ENCODE data around the gene GANC. TPM values are rescaled to one million over a fixed set of nuclear protein-coding genes. Genes with fewer than 3 reads are reported as not detected.

The GANC gene
- total and polyA plus RNA-seq, 2 donors (not counting 1 experiment from before 2014, with no cell fraction given), result 15.1 to 24.6 TPM

DNA sequence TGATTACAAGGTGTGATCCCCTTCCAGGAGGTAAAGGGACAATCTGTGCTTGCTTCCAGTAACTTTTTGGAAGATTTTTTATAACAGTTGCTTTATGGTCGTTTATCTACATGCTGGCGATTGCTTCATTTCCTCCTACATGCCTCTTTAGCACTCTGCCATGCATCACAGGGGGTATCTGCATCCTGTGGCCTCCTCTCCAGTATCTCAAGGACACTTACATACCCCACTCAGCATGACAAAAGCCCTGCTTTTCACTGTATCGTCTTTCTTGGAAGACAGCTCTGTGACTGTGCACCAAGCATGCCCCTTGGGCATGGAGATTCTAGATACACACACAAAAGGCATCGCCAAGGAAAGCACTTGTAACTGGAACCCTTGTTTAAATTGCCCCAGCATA, 111.6 kb downstream of the GANC start:
- Histone ChIP-seq H3K9me3 (ENCODE audit: control insufficient read depth, insufficient read depth, low read depth, low read length) (no peaks in the 10 kb centered on the region), H3K27ac (ENCODE audit: insufficient read depth, low read length) (no peak overlapping the region), H3K4me3 (replicated peaks in 1 of 4; ENCODE audit: control extremely low read depth in 1 of 4, insufficient read depth in 1 of 4, low read depth in 3 of 4, low read length in 4 of 4) (no peak overlapping the region), H3K4me2 (ENCODE audit: extremely low read depth, insufficient read depth, low read length) (no peak overlapping the region), H4K20me1 (ENCODE audit: control insufficient read depth, extremely low read depth, insufficient read depth, low read length) (no peaks in the 10 kb centered on the region), H3K27me3 (ENCODE audit: control insufficient read depth, insufficient read depth, low read length) (no peaks in the 10 kb centered on the region), H3K9ac (ENCODE audit: insufficient read depth, low read length) (no peak overlapping the region), H3K36me3 (ENCODE audit: control insufficient read depth, insufficient read depth, low read length) (no peaks in the 10 kb centered on the region), H3K79me2 (ENCODE audit: control insufficient read depth, insufficient read depth, low read length) (no peaks in the 10 kb centered on the region), H3K4me1 (ENCODE audit: control insufficient read depth, extremely low read depth, insufficient read depth, low read length) (no peaks in the 10 kb centered on the region), H2AFZ (ENCODE audit: low read length) (no peak overlapping the region)
- DNase-seq (ENCODE audit: low read depth in 2 of 2), result no peak
- TF ChIP-seq EZH2 (IDR thresholded peaks at IDR 0.05; ENCODE audit: low read length, missing control alignments), result no peak
- TF ChIP-seq, protein P1, sequence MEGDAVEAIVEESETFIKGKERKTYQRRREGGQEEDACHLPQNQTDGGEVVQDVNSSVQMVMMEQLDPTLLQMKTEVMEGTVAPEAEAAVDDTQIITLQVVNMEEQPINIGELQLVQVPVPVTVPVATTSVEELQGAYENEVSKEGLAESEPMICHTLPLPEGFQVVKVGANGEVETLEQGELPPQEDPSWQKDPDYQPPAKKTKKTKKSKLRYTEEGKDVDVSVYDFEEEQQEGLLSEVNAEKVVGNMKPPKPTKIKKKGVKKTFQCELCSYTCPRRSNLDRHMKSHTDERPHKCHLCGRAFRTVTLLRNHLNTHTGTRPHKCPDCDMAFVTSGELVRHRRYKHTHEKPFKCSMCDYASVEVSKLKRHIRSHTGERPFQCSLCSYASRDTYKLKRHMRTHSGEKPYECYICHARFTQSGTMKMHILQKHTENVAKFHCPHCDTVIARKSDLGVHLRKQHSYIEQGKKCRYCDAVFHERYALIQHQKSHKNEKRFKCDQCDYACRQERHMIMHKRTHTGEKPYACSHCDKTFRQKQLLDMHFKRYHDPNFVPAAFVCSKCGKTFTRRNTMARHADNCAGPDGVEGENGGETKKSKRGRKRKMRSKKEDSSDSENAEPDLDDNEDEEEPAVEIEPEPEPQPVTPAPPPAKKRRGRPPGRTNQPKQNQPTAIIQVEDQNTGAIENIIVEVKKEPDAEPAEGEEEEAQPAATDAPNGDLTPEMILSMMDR (conservative IDR thresholded peaks at IDR 0.05 in 1 of 2, IDR thresholded peaks at IDR 0.05 in 1 of 2; ENCODE audit: low read depth in 1 of 2, low read length in 2 of 2), result no peak

DNA sequence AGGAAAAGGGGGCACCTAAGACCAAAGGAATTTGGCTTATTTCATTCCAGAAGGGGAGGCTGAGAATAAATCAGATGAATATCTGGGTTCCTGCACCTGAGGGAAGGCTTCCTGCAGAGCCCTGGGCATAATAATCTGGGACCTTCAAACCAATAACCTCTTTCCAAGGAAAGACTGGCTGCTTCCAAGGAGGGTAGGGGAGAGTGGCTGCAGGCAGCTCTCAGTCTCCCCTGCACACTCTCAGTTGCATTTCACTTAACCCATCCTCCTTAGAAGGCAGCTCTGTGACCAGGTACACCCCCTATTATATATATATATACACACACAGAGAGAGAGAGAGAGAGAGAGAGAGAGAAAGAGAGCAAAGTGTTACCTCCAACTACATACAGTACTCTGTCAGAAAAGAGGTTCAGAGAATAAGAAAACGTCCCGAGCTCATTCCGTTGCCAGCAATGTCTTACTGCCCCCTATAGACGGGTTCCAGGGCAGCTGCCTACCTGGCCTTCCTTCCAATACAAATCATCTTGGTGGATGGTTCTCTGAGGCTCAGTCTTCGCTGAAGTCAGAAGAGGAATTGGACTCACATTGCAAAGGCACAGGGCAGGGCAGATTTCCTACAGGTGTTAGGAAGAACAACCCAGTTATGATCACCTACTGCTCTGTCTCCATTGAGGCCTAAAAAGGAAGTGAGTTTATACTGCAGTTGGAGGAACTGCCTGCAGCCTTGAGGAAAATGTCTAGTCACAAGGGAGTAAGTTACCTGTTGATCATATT, 112.4 kb downstream of the GANC start:
- Histone ChIP-seq H3K9me3 (ENCODE audit: control insufficient read depth, insufficient read depth, low read depth, low read length) (no peaks in the 10 kb centered on the region), H2AFZ (ENCODE audit: low read length) (no peak overlapping the region), H3K36me3 (ENCODE audit: control insufficient read depth, insufficient read depth, low read length) (no peaks in the 10 kb centered on the region), H4K20me1 (ENCODE audit: control insufficient read depth, extremely low read depth, insufficient read depth, low read length) (no peaks in the 10 kb centered on the region), H3K27me3 (ENCODE audit: control insufficient read depth, insufficient read depth, low read length) (no peaks in the 10 kb centered on the region), H3K9ac (ENCODE audit: insufficient read depth, low read length) (no peak overlapping the region), H3K27ac (ENCODE audit: insufficient read depth, low read length) (no peak overlapping the region), H3K79me2 (ENCODE audit: control insufficient read depth, insufficient read depth, low read length) (no peaks in the 10 kb centered on the region), H3K4me1 (ENCODE audit: control insufficient read depth, extremely low read depth, insufficient read depth, low read length) (no peaks in the 10 kb centered on the region), H3K4me3 (replicated peaks in 1 of 4; ENCODE audit: control extremely low read depth in 1 of 4, insufficient read depth in 1 of 4, low read depth in 3 of 4, low read length in 4 of 4) (no peak overlapping the region), H3K4me2 (ENCODE audit: extremely low read depth, insufficient read depth, low read length) (no peak overlapping the region)
- TF ChIP-seq EZH2 (IDR thresholded peaks at IDR 0.05; ENCODE audit: low read length, missing control alignments), result no peak
- TF ChIP-seq, protein P1 (conservative IDR thresholded peaks at IDR 0.05 in 1 of 2, IDR thresholded peaks at IDR 0.05 in 1 of 2; ENCODE audit: low read depth in 1 of 2, low read length in 2 of 2), result peak; percentile 43 to 87
- peak; percentile 23 to 55 for DNase-seq (ENCODE audit: low read depth in 2 of 2)

DNA sequence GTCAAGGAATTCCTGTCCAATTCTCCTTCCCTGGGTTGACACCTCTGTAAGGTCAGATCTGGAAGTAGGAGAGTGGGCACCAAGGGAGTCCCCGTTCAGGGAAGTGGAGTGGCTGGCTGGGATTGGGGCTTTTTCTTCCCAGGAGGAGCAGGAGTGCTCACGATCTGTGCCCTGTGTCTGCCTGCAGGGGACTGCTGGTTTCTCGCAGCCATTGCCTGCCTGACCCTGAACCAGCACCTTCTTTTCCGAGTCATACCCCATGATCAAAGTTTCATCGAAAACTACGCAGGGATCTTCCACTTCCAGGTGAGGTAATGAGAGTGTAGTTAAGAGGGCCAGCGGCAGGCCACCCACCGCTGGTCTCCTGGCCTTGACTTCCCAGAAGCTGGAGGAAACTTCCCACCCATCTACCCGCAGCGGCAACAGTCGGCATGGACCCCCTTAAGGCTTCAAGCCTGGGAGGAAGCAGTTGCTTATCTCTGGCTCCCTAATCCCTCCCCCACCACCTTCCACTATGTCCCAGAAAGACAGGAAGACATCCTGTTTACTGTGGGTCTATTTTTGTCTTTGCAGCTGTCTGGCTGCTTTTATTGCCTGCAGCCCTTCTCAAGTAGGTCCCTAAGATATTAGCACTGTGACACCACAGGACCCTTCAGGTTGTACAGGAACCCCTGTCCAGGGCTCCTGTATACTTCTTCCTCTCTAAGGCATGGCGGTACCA, 113.1 kb downstream of the GANC start:
- no peak overlapping the region for H2AFZ ChIP-seq (ENCODE audit: low read length)
- DNase-seq (ENCODE audit: low read depth in 2 of 2), result no peak
- no peak overlapping the region for H3K4me2 ChIP-seq (ENCODE audit: extremely low read depth, insufficient read depth, low read length)

More for the DNA sequence above, 113.1 kb downstream of the GANC start:
- Histone ChIP-seq H3K27ac (ENCODE audit: insufficient read depth, low read length) (no peak overlapping the region), H3K79me2 (ENCODE audit: control insufficient read depth, insufficient read depth, low read length) (no peaks in the 10 kb centered on the region), H3K9ac (ENCODE audit: insufficient read depth, low read length) (no peak overlapping the region), H3K4me1 (ENCODE audit: control insufficient read depth, extremely low read depth, insufficient read depth, low read length) (no peaks in the 10 kb centered on the region), H3K4me3 (replicated peaks in 1 of 4; ENCODE audit: control extremely low read depth in 1 of 4, insufficient read depth in 1 of 4, low read depth in 3 of 4, low read length in 4 of 4) (no peak overlapping the region), H4K20me1 (ENCODE audit: control insufficient read depth, extremely low read depth, insufficient read depth, low read length) (no peaks in the 10 kb centered on the region), H3K27me3 (ENCODE audit: control insufficient read depth, insufficient read depth, low read length) (no peaks in the 10 kb centered on the region), H3K36me3 (ENCODE audit: control insufficient read depth, insufficient read depth, low read length) (no peaks in the 10 kb centered on the region), H3K9me3 (ENCODE audit: control insufficient read depth, insufficient read depth, low read depth, low read length) (no peaks in the 10 kb centered on the region)
- TF ChIP-seq EZH2 (IDR thresholded peaks at IDR 0.05; ENCODE audit: low read length, missing control alignments), result no peak
- TF ChIP-seq, protein P1 (conservative IDR thresholded peaks at IDR 0.05 in 1 of 2, IDR thresholded peaks at IDR 0.05 in 1 of 2; ENCODE audit: low read depth in 1 of 2, low read length in 2 of 2), result no peak
